ENCODE data around the gene GFER.

DNA sequence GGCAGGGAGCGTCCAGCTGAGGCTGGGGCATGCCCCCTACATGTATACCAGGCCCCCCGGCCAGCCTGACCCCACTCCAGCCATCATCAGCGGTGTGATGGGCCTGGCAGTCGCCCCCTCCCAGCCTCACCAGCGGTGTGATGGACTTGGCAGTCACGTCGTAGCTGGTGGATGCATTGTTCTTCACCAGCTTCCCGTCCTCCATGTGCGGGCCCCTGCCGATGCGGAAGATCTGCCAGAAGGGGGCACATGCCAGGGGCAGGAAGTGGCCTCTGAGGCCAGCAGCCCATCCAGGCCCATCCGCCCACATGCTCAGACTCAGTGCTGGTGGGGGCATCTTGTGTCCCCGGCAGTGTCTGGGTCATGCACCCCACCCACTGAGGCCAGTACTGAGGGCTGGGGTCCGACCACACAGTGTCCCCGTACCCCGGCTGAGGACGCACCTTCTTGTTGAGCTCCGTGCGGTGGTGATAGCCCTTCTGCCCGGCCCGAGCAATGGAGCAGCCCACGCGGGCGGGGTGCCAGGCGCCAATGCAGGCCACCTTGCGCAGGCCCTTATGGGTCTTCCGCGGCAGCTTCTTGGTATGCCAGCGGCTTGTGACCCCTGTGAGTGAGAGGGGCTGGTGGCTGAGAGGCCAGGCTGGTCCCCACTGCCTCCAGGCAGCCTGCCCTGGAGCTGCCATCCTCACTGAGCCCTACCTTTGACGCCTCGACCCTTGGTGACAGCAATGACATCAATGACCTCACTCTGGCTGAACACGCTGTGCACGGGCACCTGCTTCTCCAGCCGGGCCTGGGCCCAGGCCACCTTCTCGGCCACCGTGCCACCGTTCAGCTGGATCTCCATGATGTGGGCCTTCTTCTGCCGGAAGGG lies 37.3 kb upstream of the GFER start:
- TF ChIP-seq EGR1 (IDR thresholded peaks at IDR 0.05): no peak
- TF ChIP-seq, protein P1, sequence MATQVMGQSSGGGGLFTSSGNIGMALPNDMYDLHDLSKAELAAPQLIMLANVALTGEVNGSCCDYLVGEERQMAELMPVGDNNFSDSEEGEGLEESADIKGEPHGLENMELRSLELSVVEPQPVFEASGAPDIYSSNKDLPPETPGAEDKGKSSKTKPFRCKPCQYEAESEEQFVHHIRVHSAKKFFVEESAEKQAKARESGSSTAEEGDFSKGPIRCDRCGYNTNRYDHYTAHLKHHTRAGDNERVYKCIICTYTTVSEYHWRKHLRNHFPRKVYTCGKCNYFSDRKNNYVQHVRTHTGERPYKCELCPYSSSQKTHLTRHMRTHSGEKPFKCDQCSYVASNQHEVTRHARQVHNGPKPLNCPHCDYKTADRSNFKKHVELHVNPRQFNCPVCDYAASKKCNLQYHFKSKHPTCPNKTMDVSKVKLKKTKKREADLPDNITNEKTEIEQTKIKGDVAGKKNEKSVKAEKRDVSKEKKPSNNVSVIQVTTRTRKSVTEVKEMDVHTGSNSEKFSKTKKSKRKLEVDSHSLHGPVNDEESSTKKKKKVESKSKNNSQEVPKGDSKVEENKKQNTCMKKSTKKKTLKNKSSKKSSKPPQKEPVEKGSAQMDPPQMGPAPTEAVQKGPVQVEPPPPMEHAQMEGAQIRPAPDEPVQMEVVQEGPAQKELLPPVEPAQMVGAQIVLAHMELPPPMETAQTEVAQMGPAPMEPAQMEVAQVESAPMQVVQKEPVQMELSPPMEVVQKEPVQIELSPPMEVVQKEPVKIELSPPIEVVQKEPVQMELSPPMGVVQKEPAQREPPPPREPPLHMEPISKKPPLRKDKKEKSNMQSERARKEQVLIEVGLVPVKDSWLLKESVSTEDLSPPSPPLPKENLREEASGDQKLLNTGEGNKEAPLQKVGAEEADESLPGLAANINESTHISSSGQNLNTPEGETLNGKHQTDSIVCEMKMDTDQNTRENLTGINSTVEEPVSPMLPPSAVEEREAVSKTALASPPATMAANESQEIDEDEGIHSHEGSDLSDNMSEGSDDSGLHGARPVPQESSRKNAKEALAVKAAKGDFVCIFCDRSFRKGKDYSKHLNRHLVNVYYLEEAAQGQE (IDR thresholded peaks at IDR 0.05; ENCODE audit: low read depth): no peak
- no peak for TF ChIP-seq YY1 (IDR thresholded peaks at IDR 0.05; ENCODE audit: low read depth)

Measured in Ishikawa (cell line).